ENCODE measurements around the gene ZNF772.

Gene ZNF772

DNA sequence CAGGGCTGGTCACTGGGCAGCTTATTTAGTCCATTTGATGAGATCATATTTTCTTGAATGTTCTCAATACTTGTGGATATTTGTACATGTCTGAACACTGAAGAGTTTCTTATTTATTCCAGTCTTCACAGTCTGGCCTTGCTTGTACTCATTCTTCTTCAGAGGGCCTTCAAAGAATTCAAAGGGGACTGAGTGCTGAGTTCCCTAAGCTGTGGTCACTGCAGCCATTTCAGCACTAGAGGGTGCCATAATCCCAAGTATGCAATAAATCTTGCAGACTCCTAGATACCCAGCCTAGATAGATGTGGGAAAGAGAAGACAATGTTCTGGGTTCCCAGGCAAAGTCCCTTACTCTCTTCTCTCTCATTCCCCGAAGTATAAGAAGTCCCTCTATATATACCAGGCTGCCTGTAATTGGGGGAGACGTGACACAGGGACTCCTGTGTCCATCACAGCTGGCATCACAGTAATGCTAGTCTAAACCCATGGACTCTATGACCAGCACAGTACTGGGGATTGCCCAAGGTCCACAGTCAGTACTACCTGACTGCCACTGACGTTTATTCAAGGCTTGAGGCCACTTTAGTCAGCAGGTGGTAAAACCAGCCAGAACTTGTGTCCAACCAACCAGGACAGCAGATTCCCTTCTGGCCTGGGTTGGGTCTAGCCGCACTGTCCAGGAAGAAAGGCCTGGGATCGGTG, 11.5 kb downstream of the ZNF772 start:
- FAIRE-seq (peak; percentile 96), DNase-seq (ENCODE audit: insufficient read length, low spot score) (peak; percentile 33)
- no peak for TF ChIP-seq POLR2A (IDR thresholded peaks at IDR 0.05; ENCODE audit: low read depth, low read length)

DNA sequence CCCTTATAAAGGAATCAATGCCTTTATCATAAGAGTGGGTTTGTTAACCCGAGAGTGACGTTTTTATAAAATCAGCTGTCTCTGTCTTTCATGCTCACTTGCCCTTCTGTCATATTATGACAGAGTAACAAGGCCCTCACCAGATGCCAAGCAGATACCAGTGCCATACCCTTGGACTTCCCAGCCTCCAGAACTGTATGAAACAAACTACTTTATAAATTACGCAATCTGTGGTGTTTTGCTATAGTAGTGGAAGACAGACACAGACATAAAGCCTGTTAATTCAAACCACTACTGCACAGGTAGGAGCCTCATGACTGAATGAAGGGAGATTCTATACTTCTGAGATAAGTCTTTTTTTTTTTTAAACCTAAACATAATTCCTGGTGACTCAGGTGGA, 25.1 kb downstream of the ZNF772 start:
- no peak for TF ChIP-seq POLR2A (IDR thresholded peaks at IDR 0.05; ENCODE audit: low read depth, low read length)
- FAIRE-seq (no peak), DNase-seq (ENCODE audit: insufficient read length, low spot score) (no peak)

DNA sequence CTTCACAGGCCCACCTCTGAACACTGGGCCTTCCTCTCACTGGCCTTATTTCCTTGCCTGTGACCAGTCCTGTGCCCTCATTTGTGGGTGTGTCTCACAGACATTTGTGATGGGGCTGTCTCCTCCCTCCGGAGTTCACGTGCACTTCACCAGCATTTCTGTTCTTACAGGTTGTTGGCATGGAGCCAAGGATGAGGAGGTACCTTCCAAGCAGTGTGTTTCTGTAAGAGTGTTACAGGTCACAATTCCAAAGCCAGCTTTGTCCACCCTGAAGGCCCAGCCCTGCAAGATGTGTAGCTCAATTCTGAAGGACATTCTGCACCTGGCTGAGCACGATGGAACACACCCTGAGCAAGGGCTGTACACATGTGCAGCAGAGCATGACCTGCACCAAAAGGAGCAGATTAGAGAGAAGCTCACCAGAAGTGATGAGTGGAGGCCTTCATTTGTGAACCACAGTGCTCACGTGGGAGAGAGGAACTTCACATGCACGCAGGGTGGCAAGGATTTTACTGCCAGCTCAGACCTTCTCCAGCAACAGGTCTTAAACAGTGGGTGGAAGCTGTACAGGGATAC, 34.2 kb downstream of the ZNF772 start:
- no peak for TF ChIP-seq POLR2A (IDR thresholded peaks at IDR 0.05; ENCODE audit: low read depth, low read length)
- no peak for FAIRE-seq
- no peak for DNase-seq (ENCODE audit: insufficient read length, low spot score)

- DNase-seq (ENCODE audit: insufficient read length, low spot score) (no peak), FAIRE-seq (no peak)
- no peak for TF ChIP-seq POLR2A (IDR thresholded peaks at IDR 0.05; ENCODE audit: low read depth, low read length)
Measured at GRCh38 chr19:57441979-57442752, 35.2 kb downstream of the ZNF772 start.

DNA sequence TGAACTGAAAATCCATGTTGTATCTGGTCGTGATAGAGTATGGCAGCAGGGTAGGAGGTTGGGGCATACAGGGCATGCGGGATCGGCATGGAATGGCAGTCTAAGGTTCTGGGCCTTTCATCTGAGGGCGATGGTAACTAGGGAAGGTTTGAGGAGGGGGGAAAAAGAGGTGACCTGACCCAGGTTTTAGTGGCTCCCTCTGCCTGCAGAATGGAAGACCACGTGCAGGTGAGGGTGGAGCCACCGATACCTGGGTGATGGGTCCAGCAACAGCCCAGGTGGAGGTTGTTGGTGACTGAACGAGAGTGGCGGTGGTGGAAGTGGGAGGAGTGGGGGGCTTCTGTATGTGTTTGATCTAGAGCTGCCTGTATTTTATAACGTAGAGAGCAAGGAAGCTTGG, 38.4 kb downstream of the ZNF772 start:
- TF ChIP-seq POLR2A (IDR thresholded peaks at IDR 0.05; ENCODE audit: low read depth, low read length): no peak
- DNase-seq (ENCODE audit: insufficient read length, low spot score): no peak
- no peak for FAIRE-seq

DNA sequence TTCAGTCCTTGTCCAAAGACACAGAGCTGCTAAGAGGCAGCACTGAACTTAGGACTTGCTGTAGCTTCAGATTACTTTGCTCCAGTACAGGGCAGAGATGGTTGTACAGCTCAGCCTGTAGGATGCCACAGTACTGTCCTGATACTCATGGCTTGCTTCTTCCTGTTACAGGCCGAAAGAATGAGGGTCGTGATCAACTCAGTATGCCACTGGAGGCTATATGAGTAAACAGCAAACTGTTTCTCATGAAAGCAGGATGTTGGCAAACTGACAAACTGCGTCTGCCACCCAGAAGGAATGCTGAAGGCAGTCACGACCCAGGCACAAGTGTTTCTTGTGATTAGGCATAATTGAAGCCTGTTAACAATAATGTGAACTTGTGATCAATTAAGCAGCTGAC, 39.4 kb downstream of the ZNF772 start:
- no peak for FAIRE-seq
- no peak for DNase-seq (ENCODE audit: insufficient read length, low spot score)

DNA sequence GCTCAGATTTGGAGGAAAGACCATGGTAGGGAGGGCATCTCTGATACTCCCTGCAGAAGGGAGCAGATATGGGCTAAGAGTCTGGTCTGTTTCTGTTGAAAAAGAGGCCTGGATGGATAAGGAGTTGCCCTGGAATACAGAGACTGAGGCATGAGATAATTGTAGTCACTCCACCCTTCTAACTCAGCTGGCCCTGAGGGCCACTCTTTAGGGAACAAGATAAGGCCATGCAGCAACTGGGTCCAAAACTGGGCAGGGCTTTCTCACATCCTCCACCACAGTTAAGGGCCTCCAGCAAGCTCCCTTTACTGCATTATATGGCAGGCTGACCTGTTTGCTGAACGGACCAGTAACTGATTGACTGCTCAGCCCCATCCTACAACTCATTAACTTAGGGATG, 40.9 kb downstream of the ZNF772 start:
- TF ChIP-seq POLR2A (IDR thresholded peaks at IDR 0.05; ENCODE audit: low read depth, low read length): no peak
- DNase-seq (ENCODE audit: insufficient read length, low spot score) (no peak), FAIRE-seq (no peak)

More for the DNA sequence above, 39.4 kb downstream of the ZNF772 start:
- no peak for TF ChIP-seq POLR2A (IDR thresholded peaks at IDR 0.05; ENCODE audit: low read depth, low read length)

DNA sequence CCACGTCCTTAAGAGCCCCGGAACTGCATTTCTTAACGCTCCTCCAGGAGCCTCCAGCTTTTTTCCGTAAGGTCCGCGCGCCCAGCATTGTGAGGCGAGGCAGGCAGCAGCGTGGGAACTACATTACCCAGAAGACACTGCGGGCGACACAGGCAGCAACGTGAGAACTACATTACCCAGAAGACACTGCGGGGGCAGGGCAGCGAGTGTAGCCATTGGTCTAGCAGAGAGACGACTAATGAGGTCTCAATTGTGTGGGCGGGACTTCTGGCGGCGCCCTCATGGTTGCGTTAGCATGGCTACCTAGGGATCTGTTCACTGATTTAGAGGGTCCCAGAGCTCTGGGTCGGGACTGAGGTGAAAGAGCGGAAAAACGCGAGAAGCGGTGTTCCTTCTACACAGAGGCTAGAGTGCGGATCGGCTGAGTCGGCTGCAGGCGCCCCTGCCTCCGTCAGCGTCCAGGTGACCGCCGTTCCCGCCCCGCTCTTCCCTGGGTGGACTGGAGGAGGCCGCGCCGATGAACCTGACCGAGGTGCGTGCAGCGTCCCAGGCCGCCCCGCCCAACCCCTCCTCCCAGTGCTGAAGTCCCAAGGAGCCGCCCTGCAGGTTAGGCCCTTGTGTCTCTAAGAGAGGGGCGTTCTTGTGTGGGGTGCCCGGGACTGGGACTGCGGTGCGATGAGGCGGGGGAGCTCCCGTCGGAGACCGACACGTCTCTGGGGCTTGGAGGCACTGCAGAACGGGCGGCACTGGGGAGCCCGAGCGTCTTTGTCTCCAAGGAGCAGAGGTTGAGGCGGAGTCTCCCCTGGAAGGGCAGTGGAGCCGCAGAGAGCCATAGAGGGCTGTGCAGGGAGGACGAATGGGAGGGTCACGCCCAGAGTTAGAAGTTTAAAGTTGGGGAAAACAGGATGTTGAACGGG, 42.0 kb downstream of the ZNF772 start, which contains the start of gene ZNF749:
ZNF749 (plus strand) TSS at position 264 of the 917 bp plus-strand sequence; CDS start at position 518, 254 bp downstream.
- DNase-seq (ENCODE audit: insufficient read length, low spot score) (peak; percentile 98), FAIRE-seq (peak; percentile 84)
- peak; percentile 50 for TF ChIP-seq POLR2A (IDR thresholded peaks at IDR 0.05; ENCODE audit: low read depth, low read length)

DNA sequence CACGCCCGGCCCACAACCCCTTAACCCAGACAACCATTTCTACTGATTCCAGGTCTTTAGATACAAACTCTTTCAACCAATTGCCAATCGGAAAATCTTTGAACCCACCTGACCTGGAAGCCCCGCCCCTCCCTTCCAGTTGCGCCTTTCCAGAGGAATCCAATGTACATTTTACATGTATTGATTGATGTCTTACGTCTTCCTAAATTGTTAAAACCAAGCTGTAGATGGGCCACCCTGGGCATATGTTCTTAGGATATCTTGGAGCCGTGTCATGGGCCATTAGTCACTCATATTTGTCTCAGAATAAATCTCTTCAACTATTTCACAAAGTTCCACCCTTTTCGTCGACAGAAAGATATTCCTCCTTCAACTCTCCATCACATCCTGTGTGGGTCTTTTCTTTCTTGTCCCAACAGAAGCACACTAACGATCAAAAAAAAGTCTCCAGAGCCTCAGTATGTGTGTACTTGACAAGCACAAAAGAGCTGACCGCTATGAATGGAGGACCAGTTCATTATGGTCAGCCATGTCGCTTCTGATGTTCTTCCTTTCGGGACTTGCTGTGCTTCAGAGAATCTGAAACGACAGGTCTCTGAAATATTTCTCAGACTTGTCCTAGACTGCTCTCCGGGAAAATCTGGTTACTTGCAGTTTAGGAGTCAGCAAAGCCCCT, 42.8 kb downstream of the ZNF772 start:
- FAIRE-seq (no peak), DNase-seq (ENCODE audit: insufficient read length, low spot score) (no peak)
- no peak for TF ChIP-seq POLR2A (IDR thresholded peaks at IDR 0.05; ENCODE audit: low read depth, low read length)

- no peak for DNase-seq (ENCODE audit: insufficient read length, low spot score)
- no peak for FAIRE-seq
- TF ChIP-seq POLR2A (IDR thresholded peaks at IDR 0.05; ENCODE audit: low read depth, low read length): no peak
Measured at GRCh38 chr19:57421037-57421436, 56.3 kb downstream of the ZNF772 start.

DNA sequence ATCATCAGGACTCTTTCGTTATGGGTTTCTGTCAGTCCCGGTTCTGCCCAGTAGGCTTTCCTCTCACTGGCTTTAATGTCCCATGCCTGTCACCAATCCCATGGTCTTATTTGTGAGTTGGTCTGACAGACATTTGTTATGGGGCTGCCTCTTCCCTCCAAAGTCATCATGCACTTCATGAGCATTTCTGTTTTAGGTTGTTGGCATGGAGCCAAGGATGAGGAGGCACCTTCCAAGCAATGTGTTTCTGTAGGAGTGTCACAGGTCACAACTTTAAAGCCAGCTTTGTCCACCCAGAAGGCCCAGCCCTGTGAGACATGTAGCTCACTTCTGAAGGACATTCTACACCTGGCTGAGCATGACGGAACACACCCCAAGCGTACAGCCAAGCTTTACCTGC, 57.9 kb downstream of the ZNF772 start:
- TF ChIP-seq POLR2A (IDR thresholded peaks at IDR 0.05; ENCODE audit: low read depth, low read length): no peak
- DNase-seq (ENCODE audit: insufficient read length, low spot score): no peak
- no peak for FAIRE-seq
